Measurements from ENCODE around the gene SEPTIN12. TPM values are rescaled to one million over a fixed set of nuclear protein-coding genes. Genes with fewer than 3 reads are reported as not detected.

SEPTIN12 gene
- total and polyA plus RNA-seq, 7 donors, result 2.5 TPM; not detected in 6

DNA sequence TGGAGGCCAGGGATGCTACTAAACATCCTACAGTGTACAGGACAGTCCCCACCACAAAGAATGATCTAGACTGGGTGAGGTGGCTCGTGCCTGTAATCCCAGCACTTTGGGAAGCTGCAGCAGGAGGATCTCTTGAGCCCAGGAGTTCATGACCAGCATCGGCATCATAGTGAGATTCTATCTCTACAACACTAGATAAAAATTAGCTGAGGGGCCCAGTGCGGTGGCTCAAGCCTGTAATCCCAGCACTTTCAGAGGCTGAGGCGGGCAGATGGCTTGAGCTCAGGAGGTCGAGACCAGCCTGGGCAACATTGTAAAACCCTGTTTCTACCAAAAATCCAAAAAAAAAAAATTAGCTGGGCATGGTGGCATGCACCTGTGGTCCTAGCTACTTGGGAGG is 15.8 kb downstream of the SEPTIN12 start:
- Histone ChIP-seq H3K27me3 (no peaks in the 10 kb centered on the region), H3K36me3 (no peaks in the 10 kb centered on the region), H3K4me1 (peaks cover 0 to 18% (median 12%) of the 10 kb centered on the region in 4 donors), H3K27ac (no peak overlapping the region), H3K4me3 (no peak overlapping the region), H3K9me3 (no peaks in the 10 kb centered on the region)
- no peak for DNase-seq
- no peak for TF ChIP-seq POLR2A (IDR thresholded peaks at IDR 0.05)
- TF ChIP-seq CTCF (IDR thresholded peaks at IDR 0.05), result no peak
- no peak for TF ChIP-seq POLR2AphosphoS5 (IDR thresholded peaks at IDR 0.05)
- no peak for TF ChIP-seq EP300 (IDR thresholded peaks at IDR 0.05)
- intact Hi-C loops (cut with DNase I), result no loop called here
- 90% methylated on average over 5 of the region's 5 CpGs for WGBS, 2 donors

GRCh38 chr16:4771646-4772045 is 16.5 kb downstream of the SEPTIN12 start:
- H3K4me1 ChIP-seq, result peaks cover 0 to 20% (median 13%) of the 10 kb centered on the region in 4 donors
- no peak for DNase-seq
- no peaks in the 10 kb centered on the region for H3K27me3 ChIP-seq
- intact Hi-C loops (cut with DNase I), result no loop called here
- no peak overlapping the region for H3K27ac ChIP-seq
- no peaks in the 10 kb centered on the region for H3K9me3 ChIP-seq
- TF ChIP-seq POLR2AphosphoS5 (IDR thresholded peaks at IDR 0.05) (no peak), CTCF (IDR thresholded peaks at IDR 0.05) (no peak), EP300 (IDR thresholded peaks at IDR 0.05) (no peak), POLR2A (IDR thresholded peaks at IDR 0.05) (no peak)
- H3K36me3 ChIP-seq, result no peaks in the 10 kb centered on the region
- no peak overlapping the region for H3K4me3 ChIP-seq
- 71 to 78% methylated on average over 3 of the region's 3 CpGs for WGBS, 2 donors

DNA sequence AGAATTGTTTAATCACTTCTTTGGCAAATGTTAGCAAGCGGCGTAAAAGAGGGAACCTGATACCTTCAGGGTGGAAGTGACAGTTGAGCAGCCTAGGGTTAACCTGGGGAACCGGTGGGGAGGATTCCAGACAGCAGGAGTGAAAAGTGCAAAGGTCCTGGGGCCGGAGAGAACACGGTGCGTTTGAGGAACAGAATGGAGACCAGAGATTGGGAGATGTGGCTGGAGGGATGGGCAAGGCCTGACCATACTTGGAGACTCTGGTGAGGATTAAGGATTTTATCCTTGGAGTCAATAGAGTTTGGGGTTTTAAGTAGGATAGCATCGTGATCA is 18.9 kb downstream of the SEPTIN12 start:
- whole genome bisulfite sequencing, 2 donors, result 44 to 69% methylated on average over 7 of the region's 7 CpGs
- no peak for TF ChIP-seq CTCF (IDR thresholded peaks at IDR 0.05)
- intact Hi-C loops (cut with DNase I), result loop anchor here (2.0 kb wide), 3 partner anchors 32 to 188 kb away; partner anchors contain the start of genes GLYR1 and UBN1
- H3K4me1 ChIP-seq, result peaks cover 0 to 38% (median 29%) of the 10 kb centered on the region in 4 donors
- no peaks in the 10 kb centered on the region for H3K9me3 ChIP-seq
- peaks cover 0 to 12% (median 2%) of the 10 kb centered on the region in 4 donors for H3K36me3 ChIP-seq
- H3K4me3 ChIP-seq, result peak overlapping the region in 3 of 4 donors; percentile 61 to 93 (median 80)
- no peaks in the 10 kb centered on the region for H3K27me3 ChIP-seq
- DNase-seq, result no peak
- H3K27ac ChIP-seq, result peak overlapping the region; percentile 91 to 92 (median 92)

DNA sequence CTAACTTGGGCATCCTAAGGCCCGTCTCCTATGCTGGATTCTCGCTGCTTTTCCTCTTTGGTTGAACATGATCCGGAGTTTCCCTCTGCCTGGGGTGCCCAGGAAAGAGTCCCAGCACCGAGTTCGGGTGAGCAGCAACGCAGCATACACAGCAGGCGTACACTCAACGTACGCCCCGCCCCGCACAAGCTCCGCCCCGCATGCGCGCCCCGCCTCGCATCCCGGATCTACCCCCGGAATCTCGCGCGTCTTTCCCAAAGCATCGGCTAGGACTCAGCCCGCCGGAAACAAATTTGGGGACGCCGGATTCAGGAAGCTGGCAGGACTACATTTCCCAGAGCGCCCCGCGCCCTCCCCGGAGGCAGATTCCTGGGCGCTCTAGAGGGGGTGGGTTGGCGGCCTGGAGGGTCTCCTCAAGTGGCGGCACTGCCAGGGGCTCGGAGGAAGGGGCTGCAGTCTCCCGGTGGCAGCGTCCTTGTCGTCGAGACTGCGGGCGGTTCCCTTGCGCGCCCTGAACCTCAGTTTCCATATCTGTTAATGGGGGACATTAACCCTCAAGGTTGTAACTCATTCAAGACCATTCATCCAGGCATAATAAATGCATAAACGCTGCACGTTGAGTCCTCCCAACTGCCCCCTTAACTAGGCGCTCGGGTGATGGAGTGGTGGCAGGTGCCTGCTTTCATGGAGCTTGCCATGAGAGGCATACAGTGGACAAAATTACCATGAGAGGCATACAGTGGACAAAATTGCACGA is 19.4 kb downstream of the SEPTIN12 start:
- H3K4me1 ChIP-seq, result peaks cover 0 to 38% (median 29%) of the 10 kb centered on the region in 4 donors
- H3K27me3 ChIP-seq, result no peaks in the 10 kb centered on the region
- H3K4me3 ChIP-seq, result peak overlapping the region; percentile 39 to 93 (median 70)
- H3K27ac ChIP-seq, result peak overlapping the region; percentile 91 to 92 (median 92)
- 3 to 6% methylated on average over 48 of the region's 48 CpGs for WGBS, 2 donors
- DNase-seq, result peak; percentile 99
- H3K36me3 ChIP-seq, result peaks cover 0 to 17% (median 7%) of the 10 kb centered on the region in 4 donors
- intact Hi-C loops (cut with DNase I), result loop anchor here (2.0 kb wide), 3 partner anchors 32 to 188 kb away; partner anchors contain the start of genes GLYR1 and UBN1
- H3K9me3 ChIP-seq, result no peaks in the 10 kb centered on the region
- TF ChIP-seq CTCF (IDR thresholded peaks at IDR 0.05), result no peak
- peak; percentile 90 to 98 (median 95) for TF ChIP-seq POLR2AphosphoS5 (IDR thresholded peaks at IDR 0.05)
- no peak for TF ChIP-seq EP300 (IDR thresholded peaks at IDR 0.05)
- peak; percentile 83 for TF ChIP-seq POLR2A (IDR thresholded peaks at IDR 0.05)
